ENCODE results near the gene NDUFV2.
A peak's percentile ranks its signal among the peaks of the same experiment; 100 is the strongest.
"Not testable (repeated sequence)": the region's sequence is repeated elsewhere in the genome, so short reads cannot be mapped to it uniquely, and the experiment has no call there.

The NDUFV2 gene

DNA sequence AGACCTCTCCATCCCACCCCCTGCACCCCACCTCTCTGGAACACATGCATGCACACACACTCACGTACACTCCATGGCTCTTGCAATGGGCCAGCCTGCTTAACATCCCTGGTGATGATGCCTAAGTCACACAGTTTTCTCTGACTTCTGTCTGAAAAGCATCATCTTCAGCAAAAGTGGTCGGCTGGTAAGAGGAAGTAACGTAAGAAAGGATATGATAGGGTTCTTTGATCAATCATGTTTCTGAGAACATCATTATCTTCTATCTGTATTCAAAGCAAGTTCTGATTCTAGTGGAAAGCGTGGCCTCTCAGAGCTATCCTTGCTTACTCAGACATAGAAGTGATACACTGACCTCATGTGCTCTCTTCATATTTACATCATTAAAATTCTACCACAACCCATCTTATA, 11.4 kb upstream of the NDUFV2 start:
- DNase-seq: peak; percentile 77

- no peak for DNase-seq
These were observed 9.8 kb upstream of the NDUFV2 start for GRCh38 chr18:9092665-9093064.

DNA sequence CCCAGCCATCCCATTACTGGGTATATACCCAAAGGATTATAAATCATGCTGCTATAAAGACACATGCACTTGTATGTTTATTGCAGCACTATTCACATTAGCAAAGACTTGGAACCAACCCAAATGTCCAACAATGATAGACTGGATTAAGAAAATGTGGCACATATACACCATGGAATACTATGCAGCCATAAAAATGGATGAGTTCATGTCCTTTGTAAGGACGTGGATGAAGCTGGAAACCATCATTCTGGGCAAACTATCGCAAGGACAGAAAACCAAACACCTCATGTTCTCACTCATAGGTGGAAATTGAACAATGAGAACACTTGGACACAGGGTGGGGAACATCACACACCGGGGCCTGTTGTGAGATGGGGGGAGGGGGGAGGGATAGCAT, 9.4 kb upstream of the NDUFV2 start:
- DNase-seq: not testable (repeated sequence)

GRCh38 chr18:9094307-9095226, 7.9 kb upstream of the NDUFV2 start:
- DNase-seq: peak; percentile 82

DNA sequence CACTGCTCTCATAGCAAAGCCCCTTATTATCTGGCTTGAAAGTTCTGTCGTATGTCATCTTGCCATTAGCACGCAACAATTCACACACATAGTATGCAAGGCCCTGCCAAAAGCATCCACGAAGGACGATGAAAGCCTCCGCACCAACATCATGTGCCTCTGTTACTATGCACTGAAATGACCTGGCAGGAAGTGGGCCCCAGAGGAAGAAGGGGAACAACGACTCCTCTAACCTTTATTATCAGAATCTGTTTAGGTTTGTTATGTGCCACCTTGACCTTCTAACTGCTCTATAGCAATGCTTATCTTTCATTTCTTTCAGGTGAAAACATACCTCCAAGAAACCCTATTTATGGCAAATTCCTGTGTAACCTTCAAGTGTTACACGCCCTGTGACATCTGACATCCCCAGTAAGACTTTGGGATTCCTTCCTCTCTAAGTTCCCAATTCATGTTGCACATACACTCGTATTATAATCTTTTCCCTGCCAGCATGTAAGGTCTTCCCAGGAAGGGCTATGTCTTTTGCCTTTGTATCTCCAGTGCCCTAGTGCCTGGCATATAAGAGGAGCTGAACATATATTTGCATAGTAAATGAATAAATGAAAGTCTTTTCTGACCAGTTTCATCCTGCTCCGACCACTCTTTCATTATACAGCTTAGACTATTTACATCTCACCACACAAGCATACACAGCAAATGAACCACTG, 7.0 kb upstream of the NDUFV2 start:
- peak; percentile 83 for DNase-seq

- no peak for DNase-seq
These were observed 6.5 kb upstream of the NDUFV2 start for GRCh38 chr18:9096007-9096371.

DNA sequence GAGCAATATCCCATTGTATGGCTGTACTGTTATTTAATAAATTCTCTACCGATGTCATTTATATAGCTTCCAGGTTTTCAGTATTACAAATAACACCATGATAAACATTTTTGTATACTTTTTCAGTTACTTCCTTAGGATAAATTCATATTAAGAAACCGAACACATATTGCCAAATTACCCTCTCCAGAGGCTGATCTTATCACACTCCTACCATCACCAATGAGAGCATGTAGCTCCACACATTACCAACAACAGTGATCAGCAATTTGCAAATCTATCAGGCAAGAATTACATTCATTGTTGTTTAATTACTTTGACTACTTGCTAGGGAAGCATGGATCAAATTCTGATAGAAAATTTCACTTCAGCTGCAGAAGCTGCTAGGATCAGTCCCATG, 5.8 kb upstream of the NDUFV2 start:
- no peak for DNase-seq

DNA sequence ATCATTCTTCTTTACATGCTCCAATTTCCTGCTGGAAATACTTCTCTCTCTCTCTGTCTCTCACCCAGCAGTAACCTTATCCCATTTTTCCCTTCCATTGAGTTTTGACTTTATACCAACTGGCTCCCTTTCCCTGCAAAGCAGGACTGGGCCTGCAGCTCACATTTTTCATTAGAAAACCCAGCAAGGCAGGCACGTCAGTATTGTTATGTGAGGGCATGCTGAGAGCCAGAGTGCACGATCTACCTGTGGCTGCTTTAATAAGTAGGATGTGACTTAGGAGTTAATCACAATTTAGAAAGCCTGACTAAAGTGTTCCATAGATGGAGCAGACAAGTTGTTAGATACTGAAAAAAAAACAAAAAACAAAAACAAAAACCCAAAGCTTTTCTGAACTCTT, 5.2 kb upstream of the NDUFV2 start:
- no peak for DNase-seq

DNA sequence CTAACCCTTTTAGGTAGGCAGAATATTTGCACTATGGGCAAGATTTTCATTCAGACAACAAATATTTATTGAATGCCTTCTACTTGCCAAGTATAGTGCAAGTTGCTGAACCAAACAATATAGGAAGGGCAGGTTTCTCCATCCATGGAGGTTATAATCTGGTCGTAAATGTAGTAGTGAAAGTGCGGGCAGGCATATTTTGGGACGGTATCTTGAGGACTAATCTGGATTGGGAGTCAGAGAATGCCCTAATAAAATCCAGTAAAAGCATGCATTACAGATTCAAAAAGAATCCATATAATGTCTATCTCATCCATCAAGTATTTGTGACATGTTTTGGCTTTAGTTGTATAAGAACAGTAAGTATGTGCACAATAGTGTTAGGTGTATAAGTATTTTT, 1.7 kb upstream of the NDUFV2 start:
- DNase-seq: no peak

GRCh38 chr18:9101730-9102507, 580 bp upstream of the NDUFV2 start:
- no peak for DNase-seq

DNA sequence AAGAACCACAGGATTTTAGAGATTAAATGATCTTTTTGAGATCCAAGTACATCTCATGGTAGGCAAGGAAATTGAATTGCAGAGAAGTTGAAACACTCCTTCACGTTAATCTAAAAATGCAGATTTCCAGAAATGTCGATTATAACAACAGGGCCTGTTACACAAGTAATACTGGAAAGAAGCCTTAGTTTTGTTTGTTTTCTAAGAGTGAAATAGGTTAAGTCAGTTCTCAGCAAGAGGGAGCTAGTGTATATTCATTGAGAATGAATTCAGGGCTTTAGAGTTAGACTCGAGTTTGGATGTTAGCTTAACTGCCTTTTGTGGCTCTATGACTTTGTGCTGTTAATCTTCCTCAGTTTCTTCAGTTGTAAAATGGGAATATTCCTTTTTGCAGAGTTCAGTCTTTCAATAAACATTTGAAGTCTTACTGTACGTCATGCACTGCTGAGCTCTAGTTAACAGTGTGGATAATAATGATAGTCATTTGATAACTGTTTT, 926 bp downstream of the NDUFV2 start:
- no peak for DNase-seq

GRCh38 chr18:9104244-9104901, 1.9 kb downstream of the NDUFV2 start:
- no peak for DNase-seq

- no peak for DNase-seq
These were observed 2.9 kb downstream of the NDUFV2 start for GRCh38 chr18:9105420-9105819.

DNA sequence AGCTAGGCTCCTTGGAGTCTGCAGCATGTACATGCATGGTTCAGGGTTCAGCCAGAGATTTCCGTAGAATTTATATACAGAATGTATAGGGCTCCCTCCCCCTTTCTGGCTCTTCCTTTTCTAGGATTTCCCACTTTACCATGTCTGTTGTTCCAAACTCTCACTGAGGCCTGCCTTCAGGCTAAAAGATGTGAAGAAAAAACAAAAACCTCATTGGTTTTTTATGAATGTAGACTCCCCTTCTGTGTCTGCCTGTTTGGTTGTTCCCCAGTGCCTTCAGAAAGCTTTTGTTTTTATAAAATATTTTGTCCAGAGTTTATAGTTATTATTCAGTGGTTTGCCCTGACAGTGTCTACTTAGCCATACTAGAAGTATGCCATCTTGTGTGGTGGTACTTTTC, 3.6 kb downstream of the NDUFV2 start:
- no peak for DNase-seq

GRCh38 chr18:9106800-9107584, 4.5 kb downstream of the NDUFV2 start:
- DNase-seq: no peak

- no peak for DNase-seq
These were observed 6.4 kb downstream of the NDUFV2 start for GRCh38 chr18:9108911-9109310.

DNA sequence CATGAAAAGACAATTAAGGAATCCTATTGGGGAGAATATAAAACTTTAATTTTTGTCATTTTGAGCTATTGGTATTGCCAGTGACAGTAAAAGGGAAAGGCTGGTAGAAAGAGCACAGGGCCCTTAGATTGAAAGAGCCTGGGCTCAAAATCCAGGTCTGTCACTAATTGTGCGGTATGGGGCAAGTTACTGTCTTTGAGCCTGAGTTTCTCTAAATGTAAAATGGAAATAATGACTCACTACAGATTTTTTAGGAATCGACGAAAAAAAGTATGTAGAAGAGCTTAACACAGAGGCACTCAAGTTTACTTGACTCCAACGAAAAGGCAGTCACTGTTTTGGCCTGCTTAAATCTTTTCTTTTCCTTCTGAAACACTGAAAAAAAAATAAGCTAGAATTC, 7.0 kb downstream of the NDUFV2 start:
- DNase-seq: no peak

DNA sequence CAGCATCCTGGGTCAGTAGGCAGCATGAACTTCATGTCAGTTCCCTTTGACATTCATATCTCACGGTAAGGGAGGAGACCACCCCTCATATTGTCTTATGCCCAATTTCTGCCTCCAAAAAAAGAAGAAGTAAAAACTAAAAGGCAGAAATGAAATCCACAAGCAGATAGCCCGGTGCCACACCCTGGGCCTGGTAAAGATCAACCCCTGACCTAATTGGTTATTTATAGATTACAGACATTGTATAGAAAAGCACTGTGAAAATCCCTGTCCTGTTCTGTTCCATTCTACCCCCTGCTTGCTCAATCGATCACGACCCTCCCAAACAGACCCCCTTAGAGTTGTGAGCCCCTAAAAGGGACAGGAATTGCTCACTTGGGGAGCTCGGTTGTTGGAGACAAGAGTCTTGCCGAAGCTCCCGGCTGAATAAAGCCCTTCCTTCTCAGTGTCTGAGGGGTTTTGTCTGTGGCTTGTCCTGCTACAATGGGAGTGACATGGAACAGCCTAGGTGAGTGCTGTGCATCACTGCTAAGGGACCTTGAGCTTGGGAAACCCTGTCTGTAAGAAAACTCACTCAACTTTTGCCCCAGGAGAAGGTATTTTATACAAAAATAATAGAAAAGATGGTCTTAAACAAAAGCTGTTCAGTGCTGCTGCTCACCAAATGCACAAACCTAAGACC, 11.1 kb downstream of the NDUFV2 start:
- DNase-seq: no peak

GRCh38 chr18:9115984-9116383, 13.5 kb downstream of the NDUFV2 start:
- DNase-seq: no peak

DNA sequence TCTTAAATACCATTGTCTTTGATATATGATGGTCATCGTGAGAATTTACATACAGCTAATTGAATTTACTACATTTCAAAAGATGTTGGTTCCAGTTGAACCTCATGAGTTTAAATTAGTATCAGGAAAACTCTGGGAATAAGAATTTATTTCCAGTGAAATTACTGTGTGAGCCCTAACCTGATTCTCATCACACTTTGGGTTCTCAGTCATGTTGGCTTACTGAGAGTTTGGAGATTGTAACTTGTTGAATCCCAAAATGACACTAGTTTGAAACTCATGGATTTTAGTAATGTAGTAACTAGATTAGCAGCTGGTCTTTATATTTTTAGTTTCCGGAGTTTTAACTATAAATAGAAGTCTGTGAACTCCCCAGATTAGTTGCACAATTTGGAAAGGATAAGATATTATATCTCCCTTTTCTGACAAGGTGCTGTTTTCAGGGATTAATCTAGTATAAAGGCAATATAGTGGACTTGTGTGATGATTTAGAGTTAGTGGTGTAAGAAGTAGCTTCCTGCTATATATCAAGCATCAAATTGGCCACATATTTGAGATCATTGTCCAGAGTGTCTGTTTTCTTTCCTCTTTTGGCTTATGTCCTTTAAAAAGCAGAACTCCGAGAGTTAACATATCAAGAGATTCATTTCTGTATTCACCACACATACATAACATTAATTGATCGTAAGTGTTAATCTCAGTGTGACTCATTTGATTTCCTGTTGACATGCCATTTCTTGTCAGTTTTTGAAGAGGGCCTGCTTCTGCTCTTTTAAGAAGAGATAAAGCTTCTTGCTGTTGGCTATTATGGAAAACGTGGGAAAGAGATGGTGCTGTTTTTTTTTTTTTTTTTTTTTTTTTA, 15.7 kb downstream of the NDUFV2 start:
- DNase-seq: no peak

Measured in activated effector memory CD4-positive, alpha-beta T cell treated with anti-CD3 and anti-CD28 coated beads, Interleukin-2, amount 50 U/mL, for 16 hours (primary cell).